K562 (cell line): Measurements from ENCODE around the gene C10orf105. TPM values are rescaled to one million over a fixed set of nuclear protein-coding genes. Genes with fewer than 3 reads are reported as not detected.
A peak's percentile ranks its signal among the peaks of the same experiment; 100 is the strongest.

Experiments used
- CXXC5 ChIP-seq: fragments of 250-450 bp; sonication (Bioruptor Pico); IDR thresholded peaks from 2 replicates; pipeline ENCODE4 v1.8.0; 2022; ENCODE audit warnings: inconsistent platforms, mild to moderate bottlenecking, moderate library complexity
- DMBX1 ChIP-seq: fragments of 250-450 bp; sonication (Bioruptor Pico); IDR thresholded peaks from 2 replicates; pipeline ENCODE4 v1.8.0; 2022; ENCODE audit warnings: inconsistent platforms, mild to moderate bottlenecking, moderate library complexity, borderline replicate concordance
- ETV5 ChIP-seq: sonication (generic); formaldehyde crosslinking; IDR thresholded peaks from 2 replicates; pipeline ENCODE4 v1.4.0; 2020; ENCODE audit warnings: low read depth, mild to moderate bottlenecking, missing genetic modification reagents
- FOXP1 ChIP-seq: sonication (generic); formaldehyde crosslinking; IDR thresholded peaks from 2 replicates; pipeline ENCODE4 v1.8.0; 2022; ENCODE audit warnings: mild to moderate bottlenecking, missing genetic modification reagents
- GATA2 ChIP-seq: sonication (generic); formaldehyde crosslinking; IDR thresholded peaks from 2 replicates; pipeline ENCODE4 v1.4.0; 2020; ENCODE audit warnings: mild to moderate bottlenecking, missing genetic modification reagents
- ILK ChIP-seq: fragments of 450-650 bp; IDR thresholded peaks from 2 replicates; pipeline ENCODE4 v1.6.1; 2016; ENCODE audit warnings: missing genetic modification characterization, low read depth, mild to moderate bottlenecking, missing compliant biosample characterization, moderate library complexity, borderline replicate concordance
- KHSRP ChIP-seq: fragments of 450-650 bp; IDR thresholded peaks from 2 replicates; pipeline ENCODE4 v1.6.1; 2017
- L3MBTL2 ChIP-seq: fragments of 450-650 bp; IDR thresholded peaks from 2 replicates; pipeline ENCODE4 v1.6.1; 2016; ENCODE audit warnings: mild to moderate bottlenecking, moderate library complexity
- RBFOX2 ChIP-seq: fragments of 200-400 bp; formaldehyde crosslinking; IDR thresholded peaks from 2 replicates; pipeline ENCODE4 v1.6.1; 2017; ENCODE audit warnings: low read depth, mild to moderate bottlenecking, low read length, moderate library complexity
- RFX1 ChIP-seq: fragments of 450-650 bp; IDR thresholded peaks from 2 replicates; pipeline ENCODE4 v1.6.1; 2016; ENCODE audit warnings: mild to moderate bottlenecking, moderate library complexity
- SMAD3 ChIP-seq: fragments of 450-650 bp; formaldehyde crosslinking; conservative IDR thresholded peaks from 2 replicates; pipeline ENCODE4 v1.4.0; 2020; ENCODE audit warnings: mild to moderate bottlenecking
- SREBF1 ChIP-seq: fragments of 150-350 bp; IDR thresholded peaks from 2 replicates; pipeline ENCODE4 v1.6.1; 2014; ENCODE audit warnings: antibody characterized with exemption, low read depth, low read length, borderline replicate concordance
- ZNF12 ChIP-seq: sonication (generic); formaldehyde crosslinking; IDR thresholded peaks from 2 replicates; pipeline ENCODE4 v1.4.0; 2020; ENCODE audit warnings: mild to moderate bottlenecking, missing genetic modification reagents
- ZNF165 ChIP-seq: fragments of 250-450 bp; sonication (Bioruptor Pico); IDR thresholded peaks from 2 replicates; pipeline ENCODE4 v1.4.0; 2020; ENCODE audit warnings: borderline replicate concordance
- ZNF551 ChIP-seq: fragments of 250-450 bp; sonication (Bioruptor Pico); IDR thresholded peaks from 2 replicates; pipeline ENCODE4 v1.5.0; 2021; ENCODE audit warnings: mild to moderate bottlenecking, moderate library complexity
- polyA plus RNA-seq, 8 experiments: library from polyadenylated mRNA; depleted of rRNA in 4 of 8; stranded (reverse) in 5 of 8; unstranded in 3 of 8; fragments of >200 nt; fragmentation: Nextera tagmentation in 2 of 8; fragmentation: Illumina TruSeq in 1 of 8; extraction: Ambion mirVana in 2 of 8; extraction: Trizol in 1 of 8; gene quantifications; 2 replicates each; pipeline versions ENCODE4 v1.2.1 to v1.2.3, GENCODE V29; 2011 to 2014; ENCODE audit warnings: inconsistent platforms in 1 of 8, missing spikeins in 1 of 8
- total RNA-seq, 7 experiments: library from RNA; depleted of rRNA in 6 of 7; stranded (reverse); fragments of >200 nt in 6 of 7; fragmentation: Illumina TruSeq in 2 of 7; extraction: Trizol in 2 of 7; gene quantifications; 2 replicates each; pipeline versions ENCODE4 v1.2.1 to v1.2.3, GENCODE V29; 2011 to 2021; ENCODE audit warnings: low replicate concordance in 1 of 7
- TF ChIP-seq, protein P1 (sequence below): sonication (generic); formaldehyde crosslinking; IDR thresholded peaks from 2 replicates; pipeline ENCODE4 v1.8.0; 2022; ENCODE audit warnings: mild to moderate bottlenecking, missing genetic modification reagents
- TF ChIP-seq, protein P2 (sequence below): sonication (generic); formaldehyde crosslinking; IDR thresholded peaks from 2 replicates; pipeline ENCODE4 v1.8.1; 2022; ENCODE audit warnings: missing genetic modification reagents
- TF ChIP-seq, protein P3 (sequence below), 2 experiments: IDR thresholded peaks; 2 replicates each; pipeline ENCODE4 v1.6.1; 2012; ENCODE audit warnings: improper control_type of control experiment in 2 of 2, low read depth in 2 of 2, low read length in 2 of 2, borderline replicate concordance in 1 of 2
- TF ChIP-seq, protein P4 (sequence below): sonication (generic); formaldehyde crosslinking; IDR thresholded peaks from 2 replicates; pipeline ENCODE4 v1.8.0; 2022; ENCODE audit warnings: mild to moderate bottlenecking, missing genetic modification reagents

The C10orf105 gene
- total and polyA plus RNA-seq, 9 of the 15 experiments (the other 6 are each of a cell fraction or from before 2014, with no cell fraction given): 0.03 to 0.25 (median 0.04) TPM; not detected in 3

DNA sequence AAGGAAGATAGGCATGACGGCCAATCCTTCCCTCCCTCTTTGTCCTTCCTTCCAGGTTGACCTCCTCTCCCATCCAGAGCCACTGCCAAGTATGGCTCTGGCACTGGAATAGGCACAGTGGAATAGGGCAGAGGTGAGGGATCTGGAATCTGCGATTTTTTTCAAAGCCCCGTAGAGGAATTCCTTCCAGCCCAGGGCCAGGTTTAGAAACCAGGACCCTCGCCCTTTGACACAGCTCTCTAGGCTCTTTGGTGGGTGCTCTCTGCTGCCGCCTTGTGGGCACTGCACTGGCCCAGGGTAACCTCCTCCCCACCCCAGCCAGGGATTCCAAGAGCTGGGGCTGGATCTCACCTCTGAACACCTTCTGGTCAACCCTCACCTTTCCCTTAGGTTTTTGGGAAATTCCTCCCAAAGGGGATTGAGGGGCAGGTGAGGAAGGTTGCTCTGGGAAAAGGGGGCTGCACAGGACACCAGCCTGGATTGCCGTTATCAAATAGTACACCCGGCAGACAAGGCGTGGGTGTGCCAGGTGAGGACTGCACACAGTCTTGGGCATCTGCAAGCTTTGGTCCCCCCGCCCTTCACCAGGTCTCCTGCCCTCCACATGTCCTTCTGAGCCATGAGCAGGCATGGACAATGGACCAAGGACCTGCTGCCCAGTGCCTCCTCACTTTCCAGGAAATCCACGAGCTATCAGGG, 22.8 kb downstream of the C10orf105 start (continued):
- no peak for TF ChIP-seq SMAD3 (CRISPR knock-in tag)
- TF ChIP-seq, protein P1, sequence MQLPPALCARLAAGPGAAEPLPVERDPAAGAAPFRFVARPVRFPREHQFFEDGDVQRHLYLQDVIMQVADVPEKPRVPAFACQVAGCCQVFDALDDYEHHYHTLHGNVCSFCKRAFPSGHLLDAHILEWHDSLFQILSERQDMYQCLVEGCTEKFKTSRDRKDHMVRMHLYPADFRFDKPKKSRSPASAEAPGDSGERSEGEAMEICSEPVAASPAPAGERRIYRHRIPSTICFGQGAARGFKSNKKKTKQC (CRISPR knock-in tag): peak; percentile 61; the same call in 1 of the 2 replicates
- no peak for TF ChIP-seq GATA2 (CRISPR knock-in tag)
- no peak for TF ChIP-seq ILK
- no peak for TF ChIP-seq KHSRP
- TF ChIP-seq ETV5 (CRISPR knock-in tag): no peak
- TF ChIP-seq, protein P2, sequence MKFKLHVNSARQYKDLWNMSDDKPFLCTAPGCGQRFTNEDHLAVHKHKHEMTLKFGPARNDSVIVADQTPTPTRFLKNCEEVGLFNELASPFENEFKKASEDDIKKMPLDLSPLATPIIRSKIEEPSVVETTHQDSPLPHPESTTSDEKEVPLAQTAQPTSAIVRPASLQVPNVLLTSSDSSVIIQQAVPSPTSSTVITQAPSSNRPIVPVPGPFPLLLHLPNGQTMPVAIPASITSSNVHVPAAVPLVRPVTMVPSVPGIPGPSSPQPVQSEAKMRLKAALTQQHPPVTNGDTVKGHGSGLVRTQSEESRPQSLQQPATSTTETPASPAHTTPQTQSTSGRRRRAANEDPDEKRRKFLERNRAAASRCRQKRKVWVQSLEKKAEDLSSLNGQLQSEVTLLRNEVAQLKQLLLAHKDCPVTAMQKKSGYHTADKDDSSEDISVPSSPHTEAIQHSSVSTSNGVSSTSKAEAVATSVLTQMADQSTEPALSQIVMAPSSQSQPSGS (CRISPR knock-in tag): no peak
- TF ChIP-seq DMBX1 (CRISPR knock-in tag): no peak
- 0 out of 2 replicates have a peak, but pooled peaks have one; percentile 10 for TF ChIP-seq CXXC5 (CRISPR knock-in tag)
- TF ChIP-seq SREBF1: no peak
- TF ChIP-seq, protein P3, sequence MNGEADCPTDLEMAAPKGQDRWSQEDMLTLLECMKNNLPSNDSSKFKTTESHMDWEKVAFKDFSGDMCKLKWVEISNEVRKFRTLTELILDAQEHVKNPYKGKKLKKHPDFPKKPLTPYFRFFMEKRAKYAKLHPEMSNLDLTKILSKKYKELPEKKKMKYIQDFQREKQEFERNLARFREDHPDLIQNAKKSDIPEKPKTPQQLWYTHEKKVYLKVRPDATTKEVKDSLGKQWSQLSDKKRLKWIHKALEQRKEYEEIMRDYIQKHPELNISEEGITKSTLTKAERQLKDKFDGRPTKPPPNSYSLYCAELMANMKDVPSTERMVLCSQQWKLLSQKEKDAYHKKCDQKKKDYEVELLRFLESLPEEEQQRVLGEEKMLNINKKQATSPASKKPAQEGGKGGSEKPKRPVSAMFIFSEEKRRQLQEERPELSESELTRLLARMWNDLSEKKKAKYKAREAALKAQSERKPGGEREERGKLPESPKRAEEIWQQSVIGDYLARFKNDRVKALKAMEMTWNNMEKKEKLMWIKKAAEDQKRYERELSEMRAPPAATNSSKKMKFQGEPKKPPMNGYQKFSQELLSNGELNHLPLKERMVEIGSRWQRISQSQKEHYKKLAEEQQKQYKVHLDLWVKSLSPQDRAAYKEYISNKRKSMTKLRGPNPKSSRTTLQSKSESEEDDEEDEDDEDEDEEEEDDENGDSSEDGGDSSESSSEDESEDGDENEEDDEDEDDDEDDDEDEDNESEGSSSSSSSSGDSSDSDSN (IDR thresholded peaks at IDR 0.05; ENCODE audit: borderline replicate concordance in 1 of 2, low read depth in 2 of 2, low read length in 2 of 2): peak in 1 of 2 experiments; percentile 47; a peak in 1 of 4 replicates
- TF ChIP-seq ZNF12 (CRISPR knock-in tag): no peak
- no peak for TF ChIP-seq RFX1
- TF ChIP-seq FOXP1 (CRISPR knock-in tag): no peak
- TF ChIP-seq, protein P4, sequence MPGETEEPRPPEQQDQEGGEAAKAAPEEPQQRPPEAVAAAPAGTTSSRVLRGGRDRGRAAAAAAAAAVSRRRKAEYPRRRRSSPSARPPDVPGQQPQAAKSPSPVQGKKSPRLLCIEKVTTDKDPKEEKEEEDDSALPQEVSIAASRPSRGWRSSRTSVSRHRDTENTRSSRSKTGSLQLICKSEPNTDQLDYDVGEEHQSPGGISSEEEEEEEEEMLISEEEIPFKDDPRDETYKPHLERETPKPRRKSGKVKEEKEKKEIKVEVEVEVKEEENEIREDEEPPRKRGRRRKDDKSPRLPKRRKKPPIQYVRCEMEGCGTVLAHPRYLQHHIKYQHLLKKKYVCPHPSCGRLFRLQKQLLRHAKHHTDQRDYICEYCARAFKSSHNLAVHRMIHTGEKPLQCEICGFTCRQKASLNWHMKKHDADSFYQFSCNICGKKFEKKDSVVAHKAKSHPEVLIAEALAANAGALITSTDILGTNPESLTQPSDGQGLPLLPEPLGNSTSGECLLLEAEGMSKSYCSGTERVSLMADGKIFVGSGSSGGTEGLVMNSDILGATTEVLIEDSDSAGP (CRISPR knock-in tag): no peak
- no peak for TF ChIP-seq ZNF551 (CRISPR knock-in tag)
- TF ChIP-seq ZNF165 (CRISPR knock-in tag): no peak
- 0 out of 2 replicates have a peak, but pooled peaks have one; percentile 9 for TF ChIP-seq L3MBTL2
- TF ChIP-seq RBFOX2: no peak
